ENCODE results near the gene L2HGDH. TPM values are rescaled to one million over a fixed set of nuclear protein-coding genes. Genes with fewer than 3 reads are reported as not detected.

Gene L2HGDH
- total RNA-seq, 1 experiment from 2014 or later = 22.6 TPM

- no peak overlapping the region for H3T11ph ChIP-seq (ENCODE audit: low read length)
- H3K9ac ChIP-seq (ENCODE audit: extremely low read depth, insufficient read length, low read length) = no peak overlapping the region
- H3K27me3 ChIP-seq (ENCODE audit: insufficient read depth, low read length) = no peaks in the 10 kb centered on the region
- no peak overlapping the region for H2AK5ac ChIP-seq (ENCODE audit: insufficient read length, low read length)
- no peaks in the 10 kb centered on the region for H4K20me1 ChIP-seq (ENCODE audit: control insufficient read depth, insufficient read depth, insufficient read length)
- H3K27ac ChIP-seq (ENCODE audit: insufficient read length, low read depth, low read length) = no peak overlapping the region
- DNase-seq = no peak
- no peak overlapping the region for H2AFZ ChIP-seq (ENCODE audit: low read length)
- Mint-ChIP-seq H3K4me1 (no peaks in the 10 kb centered on the region), H3K4me3 (no peak overlapping the region), H3K27ac (no peak overlapping the region; a peak in 1 of 7 replicates), H3K27me3 (ENCODE audit: low read depth) (no peaks in the 10 kb centered on the region), H3K36me3 (ENCODE audit: insufficient read depth in 1 of 3, low read depth in 3 of 3) (peaks cover 0 to 37% (median 4%) of the 10 kb centered on the region in 3 experiments; a peak in 5 of 7 replicates), H3K9me3 (no peaks in the 10 kb centered on the region)
- WGBS (ENCODE audit: extremely low coverage, insufficient read length, low lambda C conversion rate) = no CpG with 5 or more reads among the region's 2 CpGs
- no peaks in the 10 kb centered on the region for H3K79me1 ChIP-seq (ENCODE audit: insufficient read depth, low read depth, low read length, poor library complexity, severe bottlenecking)
- no peak overlapping the region for H3K14ac ChIP-seq (ENCODE audit: insufficient read depth, low read length)
- no peaks in the 10 kb centered on the region for H3K4me1 ChIP-seq (ENCODE audit: insufficient read depth, low read length)
- no peak overlapping the region for H3K56ac ChIP-seq (ENCODE audit: insufficient read length, low read depth, low read length)
- H3K18ac ChIP-seq (ENCODE audit: insufficient read length, low read depth, low read length) = no peak overlapping the region
- H3K9me3 ChIP-seq (ENCODE audit: control insufficient read depth, low read depth, low read length) = no peaks in the 10 kb centered on the region
- H3K4ac ChIP-seq (ENCODE audit: low read depth, low read length) = no peak overlapping the region
- no peak overlapping the region for H3K4me2 ChIP-seq (ENCODE audit: insufficient read depth, insufficient read length, low read length)
- H2BK20ac ChIP-seq (ENCODE audit: low read depth, low read length, poor library complexity, severe bottlenecking) = no peak overlapping the region
- TF ChIP-seq, protein P1, sequence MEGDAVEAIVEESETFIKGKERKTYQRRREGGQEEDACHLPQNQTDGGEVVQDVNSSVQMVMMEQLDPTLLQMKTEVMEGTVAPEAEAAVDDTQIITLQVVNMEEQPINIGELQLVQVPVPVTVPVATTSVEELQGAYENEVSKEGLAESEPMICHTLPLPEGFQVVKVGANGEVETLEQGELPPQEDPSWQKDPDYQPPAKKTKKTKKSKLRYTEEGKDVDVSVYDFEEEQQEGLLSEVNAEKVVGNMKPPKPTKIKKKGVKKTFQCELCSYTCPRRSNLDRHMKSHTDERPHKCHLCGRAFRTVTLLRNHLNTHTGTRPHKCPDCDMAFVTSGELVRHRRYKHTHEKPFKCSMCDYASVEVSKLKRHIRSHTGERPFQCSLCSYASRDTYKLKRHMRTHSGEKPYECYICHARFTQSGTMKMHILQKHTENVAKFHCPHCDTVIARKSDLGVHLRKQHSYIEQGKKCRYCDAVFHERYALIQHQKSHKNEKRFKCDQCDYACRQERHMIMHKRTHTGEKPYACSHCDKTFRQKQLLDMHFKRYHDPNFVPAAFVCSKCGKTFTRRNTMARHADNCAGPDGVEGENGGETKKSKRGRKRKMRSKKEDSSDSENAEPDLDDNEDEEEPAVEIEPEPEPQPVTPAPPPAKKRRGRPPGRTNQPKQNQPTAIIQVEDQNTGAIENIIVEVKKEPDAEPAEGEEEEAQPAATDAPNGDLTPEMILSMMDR (conservative IDR thresholded peaks at IDR 0.05) = no peak
- H3K23me2 ChIP-seq (ENCODE audit: insufficient read length, low read depth, low read length, poor library complexity, severe bottlenecking) = no peaks in the 10 kb centered on the region
- H2BK12ac ChIP-seq (ENCODE audit: insufficient read length, low read depth, low read length) = no peak overlapping the region
- no peak overlapping the region for H3K23ac ChIP-seq (ENCODE audit: insufficient read length, low read depth, low read length)
- H4K5ac ChIP-seq (ENCODE audit: insufficient read length, low read depth, low read length) = no peak overlapping the region
- no peak overlapping the region for H2BK5ac ChIP-seq (ENCODE audit: insufficient read length, low read length)
- no peak overlapping the region for H2BK120ac ChIP-seq (ENCODE audit: low read depth, low read length, poor library complexity, severe bottlenecking)
- no peaks in the 10 kb centered on the region for H3K79me2 ChIP-seq (ENCODE audit: insufficient read depth, low read length)
- no peak overlapping the region for H2BK15ac ChIP-seq (ENCODE audit: low read depth, low read length)
- H4K8ac ChIP-seq (replicated peaks; ENCODE audit: insufficient read length, low read depth, low read length) = no peak overlapping the region
- H4K91ac ChIP-seq (ENCODE audit: insufficient read length, low read depth, low read length) = no peak overlapping the region
Observed at GRCh38 chr14:50262865-50263264, 49.2 kb downstream of the L2HGDH start.

Data from H9 (cell line).